Measurements from ENCODE around the gene QSOX2.

GRCh38 chr9:136270173-136270705 lies 24.6 kb upstream of the QSOX2 start:
- TF ChIP-seq CTCF (IDR thresholded peaks at IDR 0.05) (no peak), POLR2A (IDR thresholded peaks at IDR 0.05) (no peak)

All from Peyer's patch (tissue), 4 donors.